ENCODE measurements around the gene KRTAP10-5. TPM values are rescaled to one million over a fixed set of nuclear protein-coding genes. Genes with fewer than 3 reads are reported as not detected.
"Not testable (repeated sequence)": the region's sequence is repeated elsewhere in the genome, so short reads cannot be mapped to it uniquely, and the experiment has no call there.

Gene KRTAP10-5
- total and polyA plus RNA-seq, 5 donors from 2014 or later: not detected

- not testable (repeated sequence) for H3K27ac ChIP-seq (ENCODE audit: insufficient read depth, low read length, poor library complexity, severe bottlenecking); H3K9me3 Mint-ChIP-seq; H3K9me3 ChIP-seq (ENCODE audit: control insufficient read depth in 2 of 2, low read length in 2 of 2); H3K36me3 ChIP-seq (ENCODE audit: control insufficient read depth, insufficient read depth, low read length); H3K4me3 Mint-ChIP-seq; DNase-seq; H3K4me1 Mint-ChIP-seq; H3K27me3 ChIP-seq (ENCODE audit: control insufficient read depth, insufficient read depth, low read length); H3K27ac Mint-ChIP-seq; ATAC-seq (ENCODE audit: low read depth in 2 of 2); H3K4me1 ChIP-seq (ENCODE audit: control insufficient read depth, insufficient read depth, low read length, poor library complexity, severe bottlenecking); H3K36me3 Mint-ChIP-seq; H3K4me3 ChIP-seq (ENCODE audit: low read depth, low read length)
- H3K27me3 Mint-ChIP-seq: peaks cover 46% of the 10 kb centered on the region
These were observed 20.7 kb upstream of the KRTAP10-5 start for GRCh38 chr21:44601091-44601490.

- H3K36me3 ChIP-seq (ENCODE audit: control insufficient read depth, insufficient read depth, low read length); DNase-seq; H3K4me1 Mint-ChIP-seq; H3K4me3 ChIP-seq (ENCODE audit: low read depth, low read length); H3K9me3 ChIP-seq (ENCODE audit: control insufficient read depth in 2 of 2, low read length in 2 of 2); H3K4me1 ChIP-seq (ENCODE audit: control insufficient read depth, insufficient read depth, low read length, poor library complexity, severe bottlenecking); H3K4me3 Mint-ChIP-seq; H3K36me3 Mint-ChIP-seq; H3K27me3 ChIP-seq (ENCODE audit: control insufficient read depth, insufficient read depth, low read length); H3K27ac ChIP-seq (ENCODE audit: insufficient read depth, low read length, poor library complexity, severe bottlenecking); H3K9me3 Mint-ChIP-seq; ATAC-seq (ENCODE audit: low read depth in 2 of 2): not testable (repeated sequence)
- H3K27me3 Mint-ChIP-seq: peaks cover 46% of the 10 kb centered on the region
- H3K27ac Mint-ChIP-seq: peak within 1 kb of the TSS in 1 of 3 donors; percentile 30
These were observed 19.9 kb upstream of the KRTAP10-5 start, which contains the start of gene KRTAP10-7 for GRCh38 chr21:44600118-44600978. Gene KRTAP10-7, plus strand, starts transcription at chr21:44600597. Its CDS starts 25 bp downstream, at chr21:44600622.

- no peaks in the 10 kb centered on the region for H3K4me1 ChIP-seq (ENCODE audit: control insufficient read depth, insufficient read depth, low read length, poor library complexity, severe bottlenecking)
- ATAC-seq (ENCODE audit: low read depth in 2 of 2) (no peak), DNase-seq (no peak)
- peaks cover 9% of the 10 kb centered on the region for H3K27me3 ChIP-seq (ENCODE audit: control insufficient read depth, insufficient read depth, low read length)
- Mint-ChIP-seq H3K4me3 (no peak overlapping the region), H3K4me1 (no peaks in the 10 kb centered on the region), H3K27ac (peak overlapping the region in 1 of 3 donors; percentile 30), H3K36me3 (no peaks in the 10 kb centered on the region), H3K9me3 (peaks cover 0 to 6% (median 2%) of the 10 kb centered on the region in 7 donors), H3K27me3 (peaks cover 39% of the 10 kb centered on the region)
- H3K9me3 ChIP-seq (ENCODE audit: control insufficient read depth in 2 of 2, low read length in 2 of 2): peaks cover 3 to 8% of the 10 kb centered on the region in 2 experiments
- H3K27ac ChIP-seq (ENCODE audit: insufficient read depth, low read length, poor library complexity, severe bottlenecking): no peak overlapping the region
- no peaks in the 10 kb centered on the region for H3K36me3 ChIP-seq (ENCODE audit: control insufficient read depth, insufficient read depth, low read length)
- H3K4me3 ChIP-seq (ENCODE audit: low read depth, low read length): no peak overlapping the region
These were observed 19.0 kb upstream of the KRTAP10-5 start for GRCh38 chr21:44599264-44600029.

GRCh38 chr21:44598061-44598460 is 17.7 kb upstream of the KRTAP10-5 start:
- H3K27me3 Mint-ChIP-seq: peaks cover 30% of the 10 kb centered on the region
- H3K4me1 Mint-ChIP-seq: peaks cover 0 to 2% (median 0%) of the 10 kb centered on the region in 4 donors
- Histone ChIP-seq H3K4me1 (ENCODE audit: control insufficient read depth, insufficient read depth, low read length, poor library complexity, severe bottlenecking) (no peaks in the 10 kb centered on the region), H3K27ac (ENCODE audit: insufficient read depth, low read length, poor library complexity, severe bottlenecking) (no peak overlapping the region), H3K9me3 (ENCODE audit: control insufficient read depth in 2 of 2, low read length in 2 of 2) (peaks cover 3 to 8% of the 10 kb centered on the region in 2 experiments), H3K36me3 (ENCODE audit: control insufficient read depth, insufficient read depth, low read length) (no peaks in the 10 kb centered on the region), H3K27me3 (ENCODE audit: control insufficient read depth, insufficient read depth, low read length) (peaks cover 3% of the 10 kb centered on the region), H3K4me3 (ENCODE audit: low read depth, low read length) (no peak overlapping the region)
- no peak overlapping the region for H3K4me3 Mint-ChIP-seq
- no peak for ATAC-seq (ENCODE audit: low read depth in 2 of 2)
- DNase-seq: no peak
- no peak overlapping the region for H3K27ac Mint-ChIP-seq
- H3K36me3 Mint-ChIP-seq: no peaks in the 10 kb centered on the region
- peaks cover 0 to 6% (median 2%) of the 10 kb centered on the region in 7 donors for H3K9me3 Mint-ChIP-seq

- Mint-ChIP-seq H3K4me3 (no peak overlapping the region), H3K4me1 (peaks cover 0 to 2% (median 0%) of the 10 kb centered on the region in 4 donors), H3K36me3 (no peaks in the 10 kb centered on the region), H3K27ac (no peak overlapping the region), H3K27me3 (peaks cover 30% of the 10 kb centered on the region), H3K9me3 (peaks cover 0 to 6% (median 0%) of the 10 kb centered on the region in 7 donors)
- Histone ChIP-seq H3K4me1 (ENCODE audit: control insufficient read depth, insufficient read depth, low read length, poor library complexity, severe bottlenecking) (no peaks in the 10 kb centered on the region), H3K27me3 (ENCODE audit: control insufficient read depth, insufficient read depth, low read length) (peaks cover 3% of the 10 kb centered on the region), H3K9me3 (ENCODE audit: control insufficient read depth in 2 of 2, low read length in 2 of 2) (peaks cover 3 to 8% of the 10 kb centered on the region in 2 experiments), H3K27ac (ENCODE audit: insufficient read depth, low read length, poor library complexity, severe bottlenecking) (no peak overlapping the region), H3K4me3 (ENCODE audit: low read depth, low read length) (no peak overlapping the region), H3K36me3 (ENCODE audit: control insufficient read depth, insufficient read depth, low read length) (no peaks in the 10 kb centered on the region)
- ATAC-seq (ENCODE audit: low read depth in 2 of 2) (no peak), DNase-seq (no peak)
These were observed 15.8 kb upstream of the KRTAP10-5 start for GRCh38 chr21:44596068-44596725.

GRCh38 chr21:44595524-44595923 is 15.1 kb upstream of the KRTAP10-5 start:
- ATAC-seq (ENCODE audit: low read depth in 2 of 2) (no peak), DNase-seq (no peak)
- Histone ChIP-seq H3K4me1 (ENCODE audit: control insufficient read depth, insufficient read depth, low read length, poor library complexity, severe bottlenecking) (no peaks in the 10 kb centered on the region), H3K36me3 (ENCODE audit: control insufficient read depth, insufficient read depth, low read length) (no peaks in the 10 kb centered on the region), H3K9me3 (ENCODE audit: control insufficient read depth in 2 of 2, low read length in 2 of 2) (peaks cover 3 to 8% of the 10 kb centered on the region in 2 experiments), H3K27me3 (ENCODE audit: control insufficient read depth, insufficient read depth, low read length) (peaks cover 3% of the 10 kb centered on the region), H3K4me3 (ENCODE audit: low read depth, low read length) (no peak overlapping the region), H3K27ac (ENCODE audit: insufficient read depth, low read length, poor library complexity, severe bottlenecking) (no peak overlapping the region)
- Mint-ChIP-seq H3K4me3 (no peak overlapping the region), H3K36me3 (no peaks in the 10 kb centered on the region), H3K27me3 (peaks cover 29% of the 10 kb centered on the region), H3K4me1 (peaks cover 0 to 2% (median 0%) of the 10 kb centered on the region in 4 donors), H3K9me3 (peaks cover 0 to 6% (median 0%) of the 10 kb centered on the region in 7 donors), H3K27ac (peak overlapping the region in 1 of 3 donors; percentile 11)

GRCh38 chr21:44594406-44594916 is 14.1 kb upstream of the KRTAP10-5 start:
- Histone ChIP-seq H3K36me3 (ENCODE audit: control insufficient read depth, insufficient read depth, low read length) (no peaks in the 10 kb centered on the region), H3K4me3 (ENCODE audit: low read depth, low read length) (no peak overlapping the region), H3K4me1 (ENCODE audit: control insufficient read depth, insufficient read depth, low read length, poor library complexity, severe bottlenecking) (no peaks in the 10 kb centered on the region), H3K9me3 (ENCODE audit: control insufficient read depth in 2 of 2, low read length in 2 of 2) (peaks cover 3 to 8% of the 10 kb centered on the region in 2 experiments), H3K27ac (ENCODE audit: insufficient read depth, low read length, poor library complexity, severe bottlenecking) (no peak overlapping the region), H3K27me3 (ENCODE audit: control insufficient read depth, insufficient read depth, low read length) (peaks cover 3% of the 10 kb centered on the region)
- Mint-ChIP-seq H3K4me1 (peaks cover 0 to 2% (median 0%) of the 10 kb centered on the region in 4 donors), H3K36me3 (no peaks in the 10 kb centered on the region), H3K9me3 (peaks cover 0 to 6% (median 0%) of the 10 kb centered on the region in 7 donors), H3K27ac (peak overlapping the region in 1 of 3 donors; percentile 39), H3K4me3 (no peak overlapping the region), H3K27me3 (peaks cover 24% of the 10 kb centered on the region)
- DNase-seq: no peak
- ATAC-seq (ENCODE audit: low read depth in 2 of 2): no peak

Data from CD4-positive, CD25-positive, alpha-beta regulatory T cell (primary cell).